NOMO-1 (cell line): ENCODE results near the gene SLC44A2.

Experiments used
- DNase-seq, 2 experiments: peaks; one replicate each; lab custom pipeline; 2025; ENCODE audit not compliant: unreplicated experiment in 2 of 2; lab: John Stamatoyannopoulos, UW

SLC44A2 gene

DNA sequence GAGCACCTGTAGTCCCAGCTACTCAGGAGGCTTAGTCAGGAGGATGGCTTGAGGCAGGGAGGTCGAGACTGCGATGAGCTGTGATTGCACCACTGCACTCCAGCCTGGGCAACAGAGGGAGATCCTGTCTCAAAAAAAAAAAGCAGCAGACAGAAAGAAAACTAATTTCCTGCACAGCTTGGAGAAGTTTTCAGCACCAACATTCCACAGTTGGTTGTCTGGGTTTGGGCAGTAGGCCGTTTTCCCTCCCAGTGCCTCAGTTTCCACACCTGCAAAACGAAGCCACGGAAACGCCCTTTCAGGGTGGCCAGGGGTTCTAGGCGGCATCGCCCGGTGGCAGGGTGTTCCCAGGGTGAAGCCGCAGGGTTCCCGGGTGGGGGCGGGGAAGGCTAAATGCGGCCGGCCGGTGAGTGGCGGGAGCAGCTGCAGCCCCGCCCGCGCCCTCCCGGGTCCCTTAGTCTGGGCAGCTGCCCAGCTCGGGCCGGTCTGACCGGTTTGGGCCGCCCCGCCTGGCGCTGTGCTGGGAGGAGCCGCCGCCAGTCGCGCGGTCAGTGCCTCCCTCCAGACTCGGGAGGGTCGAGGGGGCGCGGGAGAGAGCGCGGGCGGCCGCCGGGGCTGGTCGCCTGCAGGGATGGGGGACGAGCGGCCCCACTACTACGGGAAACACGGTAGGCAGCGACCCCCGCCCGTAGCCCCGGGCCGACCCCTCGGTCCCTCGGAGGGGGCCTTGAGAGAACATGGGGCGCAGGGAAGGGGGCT, at the start of gene SLC44A2:
Gene SLC44A2, plus strand, starts transcription at position 551 of the 759 bp plus-strand sequence. Its CDS starts 81 bp downstream, at position 632.
- no peak for DNase-seq

DNA sequence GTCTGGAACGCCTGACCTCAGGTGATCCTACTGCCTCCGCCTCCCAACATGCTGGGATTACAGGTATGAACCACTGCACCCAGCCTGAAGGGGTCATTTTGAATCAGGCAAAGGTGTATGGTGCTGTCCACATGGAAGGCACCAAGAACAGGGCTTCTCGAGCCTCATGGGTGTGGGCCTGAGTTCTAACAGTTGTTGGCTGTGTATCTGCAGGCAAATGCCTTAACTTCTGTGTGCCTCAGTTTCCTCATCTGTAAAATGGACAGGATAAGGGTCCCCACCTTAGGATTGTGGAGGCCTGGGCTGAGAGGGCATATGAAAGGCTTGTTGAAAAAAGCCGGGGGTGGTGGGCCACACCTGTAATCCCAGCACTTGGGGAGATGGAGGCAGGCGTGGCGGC, 47.4 kb upstream of the SLC44A2 start:
- DNase-seq: no peak

DNA sequence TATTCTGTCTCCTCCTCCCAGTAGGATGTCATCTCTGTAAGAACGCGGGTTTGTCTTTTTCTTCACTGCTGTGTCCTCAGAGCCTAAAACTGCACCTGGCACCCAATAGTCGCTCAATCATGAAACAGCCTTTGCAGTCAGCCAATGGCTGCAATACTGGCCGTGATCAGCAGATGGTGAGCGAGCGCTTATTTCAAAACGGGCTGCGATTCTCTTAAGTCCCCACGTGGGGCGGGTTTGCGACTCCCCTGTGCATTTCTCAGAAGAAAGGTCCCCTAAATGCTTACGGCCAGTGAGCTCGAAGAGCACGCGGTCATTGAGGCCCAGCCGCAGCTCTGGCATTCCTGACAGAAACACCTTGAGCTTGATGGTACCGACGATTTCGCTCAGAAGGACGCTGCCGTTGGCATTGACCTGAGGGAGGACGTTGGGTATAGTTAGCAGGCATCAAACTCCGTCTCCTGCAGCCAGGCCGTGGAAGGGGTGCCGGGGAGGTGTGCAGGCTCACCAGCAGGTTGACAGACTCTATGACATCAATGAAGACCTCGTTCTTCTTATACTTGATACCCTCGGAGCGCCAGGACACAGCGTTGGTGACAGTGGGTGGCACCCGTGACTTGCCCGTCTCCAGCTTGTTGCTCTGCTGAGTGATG, 44.2 kb upstream of the SLC44A2 start:
- peak; percentile 81 to 92 for DNase-seq

DNA sequence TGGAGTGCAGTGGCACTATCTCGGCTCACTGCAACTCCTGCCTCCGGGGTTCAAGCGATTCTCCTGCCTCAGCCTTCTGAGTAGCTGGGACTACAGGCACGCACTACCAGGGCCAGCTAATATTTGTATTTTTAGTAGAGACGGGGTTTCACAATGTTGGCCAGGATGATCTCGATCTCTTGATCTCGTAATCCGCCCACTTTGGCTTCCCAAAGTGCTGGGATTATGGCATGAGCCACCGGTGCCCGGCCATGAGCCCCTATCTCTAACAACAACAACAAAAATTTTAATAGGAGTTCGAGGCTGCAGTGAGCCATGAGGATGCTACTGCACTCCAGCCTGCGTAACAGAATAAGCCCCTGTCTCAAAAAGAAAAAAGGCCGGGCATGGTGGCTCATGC, 43.3 kb upstream of the SLC44A2 start:
- DNase-seq: no peak

DNA sequence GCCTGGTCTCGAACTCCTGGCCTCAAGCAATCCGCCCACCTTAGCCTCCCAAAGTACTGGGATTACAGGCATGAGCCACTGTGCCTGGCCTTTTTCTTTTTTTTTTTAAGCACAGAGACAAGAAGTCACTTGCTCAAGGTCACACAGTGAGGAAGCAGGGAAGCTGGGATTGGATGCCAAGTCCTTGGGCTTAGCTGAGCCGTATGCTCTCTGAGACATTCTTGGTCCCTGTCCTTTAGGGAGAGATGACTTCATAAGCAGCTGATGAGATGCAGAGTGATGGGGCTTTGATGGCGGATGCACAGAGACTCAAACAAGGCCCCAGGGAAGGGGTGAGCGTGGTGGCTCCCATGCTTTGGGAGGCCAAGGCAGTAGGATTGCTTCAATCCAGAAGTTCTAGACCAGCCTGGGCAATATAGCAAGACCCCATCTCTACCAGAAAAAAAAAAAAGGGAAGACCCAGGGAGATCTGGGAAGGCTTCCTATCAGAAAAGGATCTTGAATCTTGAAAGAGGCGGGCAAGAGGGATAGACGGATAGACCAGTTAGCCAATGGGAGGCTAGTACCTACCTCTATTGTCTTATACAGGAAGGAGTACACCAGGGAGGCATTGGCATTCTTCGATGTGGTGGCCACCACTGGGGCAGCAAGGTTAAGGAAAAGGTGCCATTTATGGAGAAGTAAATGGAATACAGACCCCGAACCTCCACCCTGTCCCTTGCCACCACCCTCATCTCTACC, 42.1 kb upstream of the SLC44A2 start:
- no peak for DNase-seq

DNA sequence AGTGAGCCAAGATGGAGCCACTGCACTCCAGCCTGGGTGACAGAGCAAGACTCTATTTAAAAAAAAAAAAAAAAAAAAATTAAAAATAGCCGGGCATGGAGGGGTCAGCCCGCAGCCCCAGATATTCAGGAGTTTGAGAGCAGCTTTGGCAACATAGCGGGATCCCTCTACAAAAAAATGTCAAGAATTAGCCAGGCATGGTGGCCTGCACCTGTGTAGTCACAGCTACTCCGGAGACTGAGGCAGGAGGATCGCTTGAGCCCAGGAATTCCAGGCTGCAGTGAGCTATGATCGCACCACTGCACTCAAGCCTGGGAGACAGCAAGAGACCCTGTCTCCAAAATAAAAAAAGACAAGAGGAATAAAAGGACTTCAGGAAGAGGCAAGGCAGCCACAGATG, 39.0 kb upstream of the SLC44A2 start:
- DNase-seq: no peak

DNA sequence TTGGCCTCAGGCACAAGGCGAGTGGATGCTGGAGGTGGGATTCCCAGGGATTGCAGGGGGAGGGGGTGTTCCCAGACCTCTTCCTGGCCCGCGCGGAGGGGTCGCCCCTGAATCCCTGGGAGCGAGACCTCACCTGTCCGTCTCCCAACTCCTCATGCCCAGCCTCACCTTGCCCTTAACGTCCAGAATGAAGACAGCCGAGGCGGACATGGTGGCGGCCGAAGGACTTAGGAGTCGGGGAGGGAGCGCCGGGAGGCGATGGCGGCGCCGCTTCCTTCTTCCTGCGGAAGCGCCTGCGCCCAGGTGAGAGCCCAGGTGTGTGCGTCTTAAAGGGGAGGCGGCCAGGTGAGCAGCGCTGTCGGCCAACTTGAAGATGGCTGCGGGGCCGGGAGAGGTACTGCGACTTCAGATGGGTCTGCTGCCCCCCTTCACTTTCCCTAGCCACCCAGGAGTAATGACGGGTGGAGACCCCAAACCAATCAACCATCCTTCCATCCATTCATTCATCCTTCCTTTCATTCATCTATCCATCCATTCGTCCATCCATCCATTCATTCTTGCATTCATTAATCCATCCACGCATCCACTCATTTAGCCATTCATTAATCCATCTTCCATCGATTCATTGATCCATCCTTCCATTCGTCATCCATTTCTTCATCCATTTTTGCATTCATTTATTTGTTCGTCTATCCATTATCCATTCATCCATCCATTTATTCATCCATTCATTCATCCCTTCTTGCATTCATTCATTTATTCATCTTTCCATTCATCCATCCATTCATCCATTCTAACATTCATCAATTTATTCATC, 38.1 kb upstream of the SLC44A2 start, which contains the start of gene AP1M2:
Gene AP1M2, minus strand, starts transcription at position 291 of the 817 bp plus-strand sequence. Its CDS starts 81 bp downstream, at position 210.
- DNase-seq: no peak

DNA sequence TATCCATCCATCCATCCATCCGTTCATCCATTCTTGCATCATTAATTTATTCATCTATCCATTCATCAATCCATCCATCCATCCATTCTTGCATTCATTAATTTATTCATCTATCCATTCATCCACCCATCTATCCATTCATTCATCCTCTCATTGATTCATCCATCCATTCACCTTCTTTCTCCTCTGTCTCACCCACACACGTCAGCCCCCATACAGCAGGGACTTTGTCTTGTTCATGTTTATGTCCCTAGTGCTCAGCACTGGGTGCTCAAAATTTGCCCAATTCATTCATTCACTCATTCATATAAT, 37.6 kb upstream of the SLC44A2 start:
- no peak for DNase-seq

DNA sequence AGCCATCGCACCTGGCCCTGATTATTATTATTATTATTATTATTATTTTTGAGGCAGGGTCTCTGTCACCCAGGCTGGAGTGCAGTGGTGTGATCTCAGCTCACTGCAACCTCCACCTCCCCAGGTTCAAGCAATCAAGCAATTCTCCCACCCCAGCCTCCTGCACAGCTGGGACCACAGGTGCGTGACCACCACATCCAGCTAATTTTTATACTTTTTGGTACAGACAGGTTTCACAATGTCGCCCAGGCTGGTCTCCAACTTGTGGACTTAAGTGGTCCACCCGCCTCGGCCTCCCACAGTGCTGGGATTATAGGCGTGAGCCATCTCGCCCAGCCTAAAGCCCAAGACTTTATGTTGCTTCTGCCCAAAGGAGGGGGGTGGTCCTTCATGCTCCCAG, 32.2 kb upstream of the SLC44A2 start:
- DNase-seq: no peak

DNA sequence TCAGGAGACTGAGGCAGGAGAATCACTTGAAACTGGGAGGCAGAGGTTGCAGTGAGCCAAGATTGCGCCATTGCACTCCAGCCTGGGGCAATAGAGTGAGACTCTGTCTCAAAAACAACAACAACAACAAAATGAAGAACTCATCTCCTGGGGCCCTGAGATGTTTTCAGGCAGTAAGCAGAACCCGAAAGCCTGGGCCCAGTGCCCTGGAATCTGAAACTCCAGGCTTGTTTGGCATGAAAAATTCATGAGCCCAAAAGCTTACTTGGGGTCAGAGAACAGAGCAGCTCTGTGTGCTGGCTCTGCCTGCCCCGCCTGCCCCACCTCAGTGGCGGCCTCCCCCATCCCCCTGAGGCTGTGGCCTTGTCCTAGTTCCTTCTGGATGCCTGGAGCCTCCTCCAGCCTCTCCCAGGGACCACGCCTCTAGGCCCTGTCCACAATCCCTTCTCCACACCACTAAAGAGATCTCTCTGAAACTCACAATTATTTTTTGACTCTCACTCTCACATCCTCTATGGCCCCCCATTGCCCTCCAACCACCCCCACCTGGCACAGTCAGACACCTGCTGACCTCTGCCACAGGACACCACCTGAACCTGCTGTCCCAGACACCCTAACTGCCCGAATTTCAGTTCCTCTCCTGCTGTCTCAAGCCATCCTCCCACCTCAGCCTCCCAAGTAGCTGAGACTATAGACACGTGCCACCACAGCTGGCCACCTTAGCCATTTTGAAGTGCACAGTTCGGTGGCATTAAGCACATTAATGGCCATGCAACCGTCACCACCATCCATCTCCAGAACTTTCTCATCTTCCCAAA, 31.3 kb upstream of the SLC44A2 start:
- no peak for DNase-seq

DNA sequence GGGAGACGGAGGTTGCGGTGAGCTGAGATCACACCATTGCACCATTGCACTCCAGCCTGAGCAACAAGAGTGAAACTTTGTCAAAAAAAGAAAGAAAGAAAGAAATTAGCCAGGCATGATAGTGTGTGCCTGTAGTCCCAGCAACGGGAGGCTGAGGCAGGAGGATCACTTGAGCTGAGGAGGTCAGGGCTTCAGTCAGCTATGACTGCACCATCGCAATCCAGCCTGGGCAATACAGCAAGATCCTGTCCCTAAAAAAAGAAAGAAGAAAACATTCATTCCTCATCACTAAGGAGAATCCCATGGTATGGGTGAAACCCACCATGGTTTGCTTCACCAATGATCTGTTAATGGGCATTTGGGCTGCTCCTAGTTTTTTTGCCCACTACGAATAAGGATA, 25.2 kb upstream of the SLC44A2 start:
- DNase-seq: no peak

DNA sequence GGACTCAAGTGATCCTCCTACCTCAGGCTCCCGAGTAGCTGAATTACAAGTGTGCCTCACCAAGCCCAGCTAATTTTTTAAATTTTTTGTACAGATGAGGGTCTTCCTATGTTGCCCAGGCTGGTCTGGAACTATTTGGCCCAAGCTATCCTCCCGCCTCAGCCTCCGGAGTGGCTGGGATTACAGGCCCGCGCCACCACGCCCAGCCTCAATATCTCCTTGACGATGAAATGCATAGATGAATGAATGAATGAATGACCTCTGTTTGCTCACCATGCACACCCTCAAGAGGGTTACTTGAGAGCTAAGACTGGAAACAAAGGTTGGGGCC, 23.4 kb upstream of the SLC44A2 start:
- DNase-seq: no peak

DNA sequence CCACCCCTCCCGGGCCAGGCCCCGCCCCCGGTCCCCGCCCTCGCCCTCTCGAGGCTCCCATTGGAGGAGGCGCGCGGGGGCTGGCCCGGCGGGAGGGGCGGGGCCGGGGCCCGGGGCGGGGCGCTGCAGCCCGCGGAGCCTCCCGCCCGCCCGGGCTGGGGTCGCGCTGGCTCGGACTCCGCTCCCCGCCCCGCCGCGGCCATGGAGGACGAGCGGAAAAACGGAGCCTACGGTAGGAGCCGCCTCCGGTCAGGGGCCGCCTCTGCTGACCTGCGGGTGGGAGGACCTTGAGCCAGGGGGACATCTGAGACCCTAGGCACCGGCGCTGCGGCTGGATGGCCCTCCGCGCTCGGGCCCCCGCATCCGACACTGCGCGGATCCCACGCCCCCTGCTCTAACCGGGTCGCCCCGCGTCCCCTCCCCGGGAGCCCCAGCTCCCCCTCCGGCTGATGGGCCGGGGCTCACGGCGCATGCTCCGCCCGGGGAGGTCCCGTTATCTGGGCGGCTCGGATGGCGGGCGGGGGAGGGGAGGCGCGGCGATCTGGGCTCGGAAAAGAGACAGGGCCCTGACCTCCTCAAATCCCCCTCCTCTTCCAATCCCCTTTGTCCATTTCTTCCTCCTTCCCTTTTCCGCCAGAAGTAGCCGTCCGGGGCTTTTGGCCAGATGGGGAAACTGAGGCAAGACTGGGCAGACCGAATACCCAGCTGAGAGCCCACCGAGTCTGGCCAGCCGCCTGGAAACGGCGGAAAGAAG, 22.8 kb upstream of the SLC44A2 start:
- peak in 1 of 2 experiments; percentile 32 for DNase-seq

DNA sequence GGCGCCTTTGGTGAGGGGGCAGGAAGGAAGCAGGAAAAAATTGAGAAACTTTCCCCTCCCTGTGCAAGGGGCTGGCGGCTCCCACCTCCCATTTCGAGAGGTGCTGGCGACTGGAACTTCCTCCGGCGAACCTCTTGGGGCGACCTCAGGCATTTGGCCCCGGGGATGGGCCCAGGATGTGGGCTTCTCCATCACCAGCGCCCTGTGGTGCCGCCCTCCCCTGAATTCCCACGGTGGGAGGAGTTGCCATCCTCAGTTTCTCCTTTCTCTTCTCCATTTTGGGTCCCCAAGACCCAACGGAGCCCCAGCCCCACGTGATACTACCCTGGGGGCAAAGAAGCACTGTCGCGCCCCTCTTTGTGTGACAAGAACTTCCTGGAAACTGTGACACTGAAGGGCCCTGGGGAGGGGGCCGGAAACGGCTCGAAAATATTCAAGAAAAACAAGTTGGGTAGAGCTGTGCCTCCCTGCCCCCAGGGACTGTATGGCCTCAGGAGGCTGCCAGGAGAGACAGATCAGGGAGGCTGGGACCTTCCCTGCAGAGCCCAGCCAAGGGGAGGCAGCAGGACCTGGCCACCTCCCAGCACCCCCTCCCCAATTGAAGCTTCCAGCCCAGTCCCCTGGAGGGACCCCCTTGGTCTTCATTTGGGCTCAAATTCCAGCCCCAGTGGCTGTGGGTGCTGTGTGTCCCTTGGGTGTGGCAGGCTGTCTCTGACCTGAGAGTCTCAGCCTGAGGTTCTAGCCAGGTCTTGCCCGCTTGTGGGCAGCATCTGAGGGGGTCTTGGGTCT, 22.1 kb upstream of the SLC44A2 start:
- no peak for DNase-seq

DNA sequence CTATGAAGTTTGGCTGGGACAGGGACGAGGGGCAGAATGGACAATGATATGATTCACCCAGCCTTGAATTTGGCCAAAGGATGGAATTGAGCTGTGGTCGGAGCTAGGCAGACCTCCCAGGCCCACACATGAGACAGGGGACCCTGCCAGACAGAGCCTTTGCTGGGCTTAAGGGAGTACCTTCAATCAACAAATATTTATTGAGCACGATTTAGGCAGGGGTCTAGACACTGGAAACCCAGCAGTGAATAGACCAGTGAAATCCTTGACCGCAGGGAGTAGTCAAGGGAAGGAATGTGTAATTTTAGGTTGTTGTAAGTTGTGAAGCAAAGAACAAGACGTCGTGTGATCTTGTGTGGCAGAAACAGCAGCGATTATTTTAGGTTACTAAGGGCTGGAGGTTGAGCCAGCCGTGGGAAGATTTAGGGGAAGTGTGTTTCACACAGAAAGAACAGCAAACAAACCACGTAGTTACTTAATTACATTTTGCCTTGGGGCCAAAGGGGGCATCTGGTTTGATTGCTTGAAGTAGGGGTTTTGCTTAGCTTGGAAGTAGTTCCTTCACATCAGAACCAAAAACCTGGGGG, 21.4 kb upstream of the SLC44A2 start:
- peak; percentile 66 to 86 for DNase-seq

DNA sequence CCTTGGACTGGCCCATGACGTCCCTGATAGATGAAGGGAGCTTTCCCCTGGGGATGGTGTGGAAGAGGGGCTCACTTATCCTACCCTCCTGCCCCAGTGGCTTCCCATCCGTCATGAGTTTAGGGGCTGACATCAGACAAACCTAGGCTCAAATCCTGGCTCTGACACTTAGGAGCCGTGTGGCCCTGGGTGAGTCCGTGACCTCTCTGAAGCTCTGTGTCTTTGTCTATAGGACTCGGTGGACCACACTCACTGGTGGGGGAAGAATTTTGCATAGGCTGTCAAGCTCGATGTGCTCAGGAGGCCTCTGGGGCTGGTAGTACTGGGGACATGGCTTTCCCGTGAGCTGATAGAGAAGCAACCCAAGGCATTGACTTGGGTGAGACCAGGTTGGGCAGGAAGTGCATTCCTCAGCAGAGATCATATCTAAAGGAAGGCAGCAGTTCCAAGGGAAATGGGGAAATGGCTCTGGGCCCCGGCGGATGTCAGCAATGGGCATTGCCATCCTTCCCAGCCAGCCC, 20.8 kb upstream of the SLC44A2 start:
- no peak for DNase-seq

DNA sequence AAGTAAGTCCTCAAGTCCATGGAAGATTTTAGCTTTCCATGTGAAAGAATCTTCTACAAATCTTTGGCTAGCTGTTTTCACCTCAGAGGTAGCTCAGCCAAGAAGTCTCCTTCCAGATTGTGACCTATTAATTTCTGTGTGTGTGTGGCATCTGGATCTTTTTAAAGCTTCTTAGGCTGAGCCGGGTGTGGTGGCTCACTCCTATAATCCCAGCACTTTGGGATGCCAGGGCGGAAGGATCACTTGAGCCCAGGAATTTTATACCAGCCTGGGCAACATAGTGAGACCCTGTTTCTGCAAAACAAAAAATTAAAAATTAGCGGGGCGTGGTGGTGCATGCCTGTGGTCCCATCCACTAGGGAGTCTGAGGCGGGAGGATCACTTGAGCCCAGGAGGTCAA, 13.4 kb upstream of the SLC44A2 start:
- DNase-seq: no peak

DNA sequence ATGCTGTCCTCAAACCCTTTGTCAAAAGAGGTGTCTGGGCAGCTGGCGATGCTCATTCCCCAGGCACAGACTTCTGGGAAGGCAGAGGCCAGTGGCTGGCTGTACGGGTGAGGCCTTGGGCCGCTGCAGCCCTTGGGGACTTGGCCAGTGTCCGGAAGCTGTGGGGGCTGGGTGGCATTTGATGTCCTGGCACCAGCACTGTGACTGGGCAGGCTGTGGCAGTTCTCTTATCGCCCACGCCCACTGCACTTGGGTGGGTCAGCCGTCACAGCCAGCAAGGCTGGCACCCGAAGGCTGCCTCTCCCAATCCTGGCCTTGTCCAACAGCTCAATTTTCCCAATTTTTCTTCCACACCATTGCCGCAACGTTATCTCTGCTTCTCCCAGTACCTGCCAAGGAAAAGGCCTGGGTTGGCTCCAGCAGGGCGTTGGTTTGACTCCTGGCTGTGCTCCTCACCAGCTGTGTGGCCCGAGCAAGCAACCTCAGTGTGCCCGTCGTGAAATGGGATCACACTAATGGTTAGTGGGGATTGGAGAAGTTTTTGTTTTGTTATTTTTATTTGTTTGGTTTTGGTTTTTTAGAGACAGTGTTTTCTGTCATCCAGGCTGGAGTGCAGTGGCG, 12.7 kb upstream of the SLC44A2 start:
- no peak for DNase-seq
